Stimulated activated CD4-positive, alpha-beta T cell treated with anti-CD3 and anti-CD28 coated beads, Interleukin-15, amount 100 ng/mL, for 24 hours (primary cell): ENCODE measurements around the gene CHST8.

Experiments used
- DNase-seq: peaks from one replicate; pipeline ENCODE4 v3.0.0-alpha.2; 2020

CHST8 gene

DNA sequence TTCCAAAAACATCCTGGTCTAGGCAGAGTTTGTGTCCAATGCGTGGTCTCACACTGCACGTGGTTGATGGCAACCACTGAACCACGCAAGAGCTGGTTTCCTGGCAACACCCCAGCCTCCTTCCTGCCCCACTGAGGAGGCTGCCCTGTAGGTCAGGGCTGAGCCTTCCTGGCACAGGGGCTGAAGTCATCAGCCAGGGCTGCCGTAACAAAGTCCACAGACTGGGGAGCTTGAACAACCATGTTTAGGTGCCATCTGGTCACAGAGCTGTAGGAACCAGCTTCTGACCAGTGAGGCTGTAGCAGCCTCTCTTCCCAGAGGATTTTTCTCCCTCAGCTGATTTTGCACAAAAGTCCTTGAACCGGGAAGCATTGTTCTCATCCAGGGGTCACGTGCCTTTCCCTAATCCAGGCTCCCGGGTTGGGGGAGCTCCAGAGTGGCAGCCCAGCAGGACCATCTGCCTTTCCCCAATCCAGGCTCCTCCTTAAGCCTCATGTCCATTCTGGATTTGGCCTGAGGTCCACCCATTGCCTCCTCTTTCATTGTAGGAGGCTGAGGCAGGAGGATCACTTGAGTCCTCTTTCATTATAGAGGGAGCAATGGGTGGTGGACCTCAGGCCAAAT lies 53.9 kb downstream of the CHST8 start:
- DNase-seq = no peak

DNA sequence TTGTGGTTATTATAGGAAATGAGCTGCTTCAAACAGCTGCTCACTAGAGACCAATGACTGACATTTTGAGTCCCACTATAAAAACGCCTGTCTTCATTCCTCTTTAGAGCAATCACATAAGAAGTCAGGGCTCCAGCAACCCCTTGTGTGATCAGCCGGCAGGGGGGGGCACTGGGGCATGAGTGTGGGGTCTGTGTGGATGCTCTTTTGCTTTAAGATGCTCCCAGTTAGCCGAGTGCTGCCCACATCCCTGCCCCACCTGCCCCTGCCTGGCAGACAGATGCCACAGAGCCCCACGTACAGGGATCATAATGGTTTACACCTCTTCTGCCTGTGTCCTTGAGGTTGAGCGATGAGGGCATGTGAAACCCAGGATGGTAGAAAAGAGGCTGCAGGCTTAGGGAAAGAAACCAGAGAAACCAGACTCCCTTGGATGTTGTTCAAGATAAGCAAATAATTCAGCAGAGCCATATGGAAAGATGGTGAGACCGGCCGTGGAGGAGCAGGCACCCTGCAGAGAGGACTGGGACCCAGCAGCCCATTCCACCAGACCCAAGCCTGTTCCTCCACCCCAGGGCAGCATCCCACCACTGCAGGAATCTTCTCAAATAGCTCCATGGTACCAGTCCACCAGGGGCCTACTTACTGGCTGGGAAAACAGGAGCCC lies 55.4 kb downstream of the CHST8 start:
- no peak for DNase-seq

DNA sequence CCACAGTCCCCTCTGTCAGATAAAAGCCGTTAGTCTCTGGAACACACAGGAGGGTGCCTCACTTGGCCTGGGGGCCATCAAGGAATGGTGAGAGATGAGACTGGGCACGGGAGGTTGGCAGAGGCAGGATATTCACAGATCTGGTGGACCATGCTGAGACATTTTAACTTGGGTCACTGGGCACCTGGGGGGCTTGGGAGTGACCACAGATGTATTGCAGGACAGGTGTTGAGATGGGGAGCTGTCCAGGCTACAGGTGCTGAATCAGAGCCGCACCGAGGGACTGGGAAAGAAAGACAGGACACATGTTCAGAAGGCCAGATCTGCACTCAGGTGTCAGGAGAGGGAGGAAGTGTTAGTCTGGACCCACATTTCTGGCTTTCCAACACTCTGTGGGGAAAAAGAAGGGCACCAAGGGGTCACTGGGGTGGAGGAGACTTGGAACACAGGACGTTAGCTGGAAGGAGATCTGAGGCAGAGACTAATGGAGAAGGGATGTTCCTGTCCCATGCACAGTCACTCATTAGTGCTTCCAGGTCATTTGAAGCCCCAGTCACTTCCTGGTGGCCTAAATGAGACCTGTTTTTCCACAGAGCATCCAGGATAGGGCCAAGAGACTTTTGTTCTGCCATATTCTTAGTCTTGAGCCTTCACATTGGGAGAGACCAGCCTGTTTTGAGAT lies 56.1 kb downstream of the CHST8 start:
- no peak for DNase-seq

DNA sequence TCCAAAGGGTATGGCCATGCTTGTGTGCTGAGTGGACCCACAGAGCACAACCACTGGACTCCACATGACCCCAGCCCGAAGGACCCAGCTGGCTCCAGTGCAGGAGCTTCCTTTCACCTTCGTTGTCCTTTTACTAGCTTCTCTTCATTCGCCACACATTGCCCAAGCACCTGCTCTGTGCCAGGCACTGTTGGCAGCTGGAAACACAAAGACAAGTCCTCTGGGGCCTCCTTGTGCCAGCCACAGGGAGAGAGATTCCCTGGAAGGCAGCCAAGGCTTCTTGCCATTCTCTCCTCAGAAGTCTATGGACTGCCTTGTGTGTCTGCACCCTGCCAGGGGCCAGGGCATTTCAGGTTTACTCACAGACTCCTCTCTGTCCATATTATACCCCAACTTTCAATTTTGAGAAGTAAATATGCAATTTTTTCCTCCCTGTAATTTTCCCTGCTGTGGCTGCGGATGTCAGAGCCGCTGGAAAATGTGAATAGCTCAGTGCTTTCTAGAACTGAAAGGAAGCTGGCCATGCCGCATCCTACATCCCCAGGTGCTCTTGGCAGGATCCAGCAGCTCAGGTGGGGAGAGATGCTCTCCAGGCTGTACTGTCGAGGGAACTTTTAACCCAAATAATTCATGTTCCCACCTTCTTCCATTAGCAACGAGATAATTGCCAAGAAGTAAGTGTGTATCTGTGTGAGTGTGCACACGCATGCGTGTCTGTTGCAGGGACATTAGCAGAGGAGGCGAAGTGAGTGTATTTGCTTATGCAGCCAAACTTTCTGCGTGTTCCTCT lies 57.2 kb downstream of the CHST8 start:
- DNase-seq = no peak

DNA sequence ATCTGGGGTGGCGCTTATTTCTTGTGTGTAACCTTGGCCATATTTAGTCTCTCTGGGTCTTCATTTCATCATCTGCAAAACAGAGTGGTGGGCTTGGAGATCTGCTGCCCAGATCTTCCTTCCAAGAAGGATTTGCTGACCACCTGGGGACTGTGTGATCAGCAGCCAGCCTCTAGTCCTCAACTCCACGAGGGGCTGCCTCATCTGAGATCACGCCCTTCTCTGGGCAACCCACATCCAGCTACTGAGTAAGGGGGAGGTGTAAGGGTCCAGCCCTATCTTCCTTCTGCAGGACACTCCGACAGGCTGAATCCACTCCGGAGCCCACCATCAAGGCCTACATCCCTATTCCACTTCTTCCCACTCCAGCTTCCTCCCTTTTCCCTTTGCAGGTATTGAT lies 57.9 kb downstream of the CHST8 start:
- no peak for DNase-seq

DNA sequence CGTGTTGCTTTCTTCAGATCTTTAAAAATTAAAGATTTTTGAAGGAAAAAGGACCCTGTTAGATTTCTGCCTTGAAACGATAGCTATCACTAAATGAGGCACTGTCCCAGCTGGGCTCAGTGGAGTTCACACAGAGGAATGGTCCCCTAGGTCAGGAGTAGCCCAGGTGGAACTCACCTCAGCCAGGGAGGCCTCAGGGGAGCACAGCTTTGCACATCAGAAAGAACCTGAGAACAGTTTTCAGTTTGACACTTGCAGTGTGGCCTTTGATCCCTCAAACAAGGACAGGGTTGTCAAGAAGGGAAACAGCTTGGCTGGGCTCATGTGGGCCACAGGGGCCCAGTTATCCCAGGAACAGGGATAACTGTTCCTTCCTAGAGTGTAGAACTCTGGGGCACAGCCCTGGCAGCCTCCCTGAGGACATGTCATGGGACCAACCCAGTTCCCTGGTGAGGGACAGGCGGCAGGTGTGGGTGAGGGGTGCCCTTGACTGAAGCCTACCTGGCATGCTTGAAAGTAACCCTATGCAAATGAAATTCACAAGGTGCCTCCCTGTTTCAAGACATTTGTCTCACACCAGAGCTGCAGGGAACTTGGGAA lies 59.4 kb downstream of the CHST8 start:
- no peak for DNase-seq

DNA sequence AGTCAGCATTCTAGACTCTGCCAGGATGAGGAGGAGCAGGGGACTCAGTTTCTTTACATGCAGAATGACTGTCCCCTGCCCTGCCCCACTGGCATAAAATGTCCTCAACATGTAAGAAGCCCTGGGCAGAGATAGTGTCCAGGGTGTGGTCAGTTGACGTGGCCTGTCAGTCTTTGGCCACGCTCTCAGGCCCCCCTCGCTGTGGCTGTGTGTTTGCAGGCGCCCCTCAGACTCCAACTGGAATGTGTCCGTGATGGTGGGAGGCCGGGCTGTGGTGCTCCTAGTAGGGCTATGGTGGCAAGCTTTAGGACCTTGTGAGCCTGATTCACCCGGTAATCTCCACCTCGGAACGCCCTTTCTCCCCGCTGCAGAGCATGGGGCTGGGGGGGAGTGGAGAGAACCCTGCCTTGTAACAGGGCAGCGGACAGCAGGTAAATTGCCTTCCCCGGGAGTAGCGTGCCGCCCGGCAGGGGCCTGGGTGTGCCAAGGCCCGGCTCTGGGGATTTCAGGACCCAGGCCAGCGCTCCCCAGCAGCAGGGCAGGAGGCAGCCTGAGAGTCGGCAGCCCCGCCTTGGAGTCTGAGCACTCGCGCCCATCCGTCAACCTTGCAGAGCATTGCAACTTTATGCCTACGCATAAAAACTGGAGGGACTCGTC lies 62.3 kb downstream of the CHST8 start:
- DNase-seq = peak; percentile 13

DNA sequence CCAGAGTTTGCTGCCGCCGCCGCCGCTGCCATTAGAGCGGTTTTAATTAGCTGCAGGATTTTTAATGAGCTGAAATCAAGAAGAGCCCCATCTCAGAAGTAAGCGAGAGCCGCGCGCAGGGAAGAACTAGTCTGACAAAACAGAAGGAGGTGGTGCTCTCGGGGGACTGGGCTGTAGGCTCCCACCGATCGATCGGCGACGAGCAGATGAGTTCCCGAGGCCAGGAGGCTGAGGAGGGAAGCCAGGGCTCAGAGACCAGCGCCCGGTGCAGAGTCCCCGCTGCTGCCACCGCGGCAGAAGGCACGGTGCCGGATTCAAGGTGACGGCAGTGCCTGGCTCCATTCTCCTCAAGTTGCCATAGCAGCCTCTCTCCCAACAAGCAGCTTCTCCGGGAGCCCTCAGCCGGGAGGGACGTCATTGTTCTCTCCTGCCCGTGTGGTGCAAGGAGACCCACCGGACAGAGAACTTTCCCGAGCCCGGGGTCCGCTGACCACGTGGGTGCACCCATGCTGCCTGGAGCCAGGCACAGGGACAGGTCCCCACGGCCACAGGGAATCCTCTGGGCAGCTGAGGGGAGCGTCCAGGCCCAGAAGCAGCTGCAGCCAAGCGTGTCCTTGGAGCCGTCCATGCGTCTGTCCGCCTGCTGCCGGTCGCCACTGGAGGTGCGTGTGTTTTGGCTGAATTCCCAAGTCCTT lies 62.9 kb downstream of the CHST8 start:
- no peak for DNase-seq

DNA sequence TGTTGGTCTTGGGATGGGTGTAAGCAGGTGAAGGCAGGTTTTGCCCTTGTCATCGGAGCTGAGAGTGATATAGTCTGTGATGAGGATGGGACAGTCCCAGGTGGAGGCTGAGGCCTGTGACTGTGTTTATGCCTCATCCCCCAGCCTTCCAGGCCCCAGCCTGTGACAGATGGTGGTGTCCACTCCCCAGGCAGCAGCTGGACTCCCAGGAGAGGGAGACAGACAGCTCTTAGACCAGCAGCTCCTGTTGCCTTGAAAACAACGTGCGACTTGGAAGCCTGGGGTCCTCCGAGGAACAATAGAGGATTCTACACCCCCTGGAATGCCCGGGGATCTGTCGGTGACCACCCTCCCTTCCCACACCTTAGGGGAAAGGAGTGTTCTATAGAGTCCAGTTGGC lies 63.8 kb downstream of the CHST8 start:
- DNase-seq = no peak

DNA sequence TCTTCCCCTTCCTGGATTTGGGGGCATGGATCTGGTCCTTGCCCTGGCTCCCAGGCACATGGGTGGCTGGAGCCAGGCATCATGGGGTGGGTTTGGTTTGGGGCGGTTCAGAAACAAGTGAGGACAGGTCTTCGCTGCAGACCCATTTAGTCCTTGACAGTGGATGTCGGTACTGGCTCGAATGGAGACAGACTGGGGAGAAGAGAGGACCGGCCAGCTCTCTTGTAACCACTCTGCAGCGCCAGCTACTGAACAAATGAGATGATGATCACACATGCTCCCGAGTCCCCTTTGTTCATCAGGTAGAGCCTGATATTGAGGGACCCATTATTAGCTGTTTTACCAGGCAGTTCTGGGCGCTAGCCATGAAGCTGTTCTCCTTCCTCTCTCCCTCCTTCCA lies 64.5 kb downstream of the CHST8 start:
- no peak for DNase-seq

DNA sequence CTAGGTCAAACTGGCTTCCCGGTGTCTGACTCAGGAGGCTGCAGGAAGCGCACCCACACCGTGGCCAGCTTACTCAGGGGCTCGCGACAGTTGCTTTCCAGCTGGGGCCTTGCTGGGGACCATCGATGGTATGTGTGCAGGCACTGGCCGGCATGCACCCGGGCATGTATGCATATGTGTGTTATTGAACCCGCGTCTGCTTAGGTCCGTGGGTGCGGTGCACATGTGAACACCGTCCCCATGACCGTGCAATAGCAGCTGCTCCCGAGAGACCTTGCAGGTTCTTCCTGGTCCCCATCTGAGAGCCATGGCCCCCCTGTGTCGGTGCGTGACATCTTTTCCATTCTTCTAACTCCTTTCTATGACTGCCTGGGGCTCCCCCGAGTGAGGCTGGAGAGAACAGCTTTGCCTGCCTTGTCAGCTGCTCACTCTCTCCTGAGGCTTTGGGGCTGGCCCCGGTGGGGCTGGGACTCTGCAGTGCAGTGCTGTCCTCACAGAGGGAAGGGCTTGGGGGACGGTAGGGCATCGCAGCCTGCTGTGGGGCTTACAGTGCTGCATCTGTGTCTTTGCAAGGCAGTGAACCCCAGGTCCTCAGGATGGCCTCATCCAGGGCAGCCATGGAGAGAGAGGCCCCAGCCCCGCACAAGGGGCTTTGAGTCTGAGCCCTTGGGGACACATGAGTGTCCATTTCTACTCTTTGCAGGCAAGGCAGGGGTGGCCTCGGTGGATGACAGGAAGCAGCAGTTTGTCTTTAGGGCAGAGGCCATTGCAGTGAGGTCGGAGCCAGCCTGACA lies 65.1 kb downstream of the CHST8 start:
- DNase-seq = no peak

DNA sequence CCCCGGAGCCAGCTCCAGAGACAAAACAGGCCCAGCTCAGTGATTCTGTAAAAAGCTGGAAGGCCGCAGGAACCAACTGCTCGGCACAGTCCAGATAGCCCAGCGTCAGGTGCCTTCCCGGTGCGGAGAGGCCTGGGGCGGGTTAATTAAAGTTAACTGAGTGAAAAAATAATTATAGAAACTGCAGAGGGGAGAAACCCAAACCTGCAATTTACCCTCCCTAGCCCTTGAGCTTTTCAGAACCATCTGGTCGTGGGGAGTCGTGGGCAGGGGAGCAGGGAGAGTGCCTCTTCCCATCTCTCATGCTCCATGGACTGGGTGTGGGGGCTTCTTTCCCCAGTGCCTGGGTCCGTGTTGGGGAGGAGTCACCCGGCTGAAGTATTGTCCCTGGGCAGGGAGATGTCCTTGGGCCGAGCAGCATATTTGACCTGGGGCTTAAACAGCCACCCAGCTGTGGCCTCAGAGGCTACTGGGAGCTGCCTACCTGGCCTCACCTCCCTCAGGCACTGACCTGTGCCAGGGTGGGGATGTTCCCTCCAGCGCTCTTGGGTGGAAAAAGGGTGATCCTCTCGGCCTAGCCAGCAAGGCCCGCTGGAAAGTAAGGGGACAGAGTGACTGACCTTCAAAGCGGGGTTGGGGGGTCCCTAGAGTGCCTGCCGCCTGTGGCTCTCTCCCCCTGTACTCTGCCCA lies 65.9 kb downstream of the CHST8 start:
- no peak for DNase-seq

DNA sequence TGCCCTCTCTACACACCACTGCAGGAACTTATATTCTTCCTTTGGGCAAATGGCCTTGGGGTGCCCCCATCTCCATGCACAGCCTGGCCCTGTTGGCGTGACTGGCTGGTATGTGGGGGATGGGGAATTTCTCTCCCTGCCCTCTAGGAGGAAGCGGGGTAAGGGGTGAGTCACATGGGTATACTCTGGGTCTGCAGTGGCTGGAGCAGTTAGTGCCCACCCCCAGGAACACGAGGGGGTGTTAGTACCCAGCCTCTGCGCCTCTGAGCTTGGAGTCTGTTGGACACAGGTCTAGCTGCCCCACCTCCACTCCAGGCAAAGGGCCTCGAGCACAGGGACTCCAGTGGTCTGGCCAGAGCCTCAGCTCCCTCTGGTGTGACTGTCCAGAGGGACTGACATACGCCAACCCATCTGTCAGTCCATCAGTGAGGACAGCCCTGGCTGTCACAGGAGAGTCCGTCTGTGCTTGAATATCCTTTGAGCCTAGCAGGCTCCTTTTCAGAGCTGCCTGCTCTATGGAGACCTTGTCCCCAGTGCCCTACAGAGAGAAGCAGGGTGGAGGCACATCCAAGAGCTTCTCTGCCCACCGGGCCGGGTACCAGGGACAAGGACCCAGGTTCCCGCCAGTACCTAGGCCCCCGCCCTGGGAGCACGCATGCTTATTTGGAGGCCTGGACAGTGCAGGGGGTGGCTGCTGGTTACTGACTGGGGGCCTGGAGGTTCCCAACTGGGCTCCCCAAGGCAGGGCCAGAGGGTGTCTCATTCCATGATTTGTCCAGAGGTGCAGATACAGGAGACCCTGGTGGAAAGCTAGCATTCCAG lies 66.6 kb downstream of the CHST8 start:
- no peak for DNase-seq

DNA sequence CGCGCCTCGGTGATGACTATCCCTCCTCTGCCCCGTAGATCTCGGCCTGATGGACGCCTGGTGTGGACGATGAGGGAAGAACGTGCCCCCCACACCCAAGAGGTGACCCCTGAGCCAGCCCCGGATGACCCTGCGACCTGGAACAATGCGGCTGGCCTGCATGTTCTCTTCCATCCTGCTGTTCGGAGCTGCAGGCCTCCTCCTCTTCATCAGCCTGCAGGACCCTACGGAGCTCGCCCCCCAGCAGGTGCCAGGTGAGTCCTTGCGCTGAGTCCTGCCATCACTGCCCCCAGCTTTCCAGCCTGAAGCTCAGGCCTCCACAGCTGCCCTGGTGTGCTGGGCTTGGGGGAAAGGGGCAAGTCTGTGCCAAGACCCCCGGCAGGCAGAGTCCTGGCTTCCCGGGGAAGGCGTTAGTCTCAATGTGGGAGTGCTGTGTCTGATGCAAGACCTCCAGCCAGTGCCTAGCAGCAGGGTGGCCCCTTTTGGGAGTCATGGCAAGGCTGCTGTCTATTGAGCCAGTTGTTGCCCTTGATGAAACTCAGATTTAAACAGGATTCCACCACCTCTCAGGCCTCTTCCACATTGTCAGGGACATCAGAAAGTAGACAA lies 67.5 kb downstream of the CHST8 start:
- DNase-seq = no peak

DNA sequence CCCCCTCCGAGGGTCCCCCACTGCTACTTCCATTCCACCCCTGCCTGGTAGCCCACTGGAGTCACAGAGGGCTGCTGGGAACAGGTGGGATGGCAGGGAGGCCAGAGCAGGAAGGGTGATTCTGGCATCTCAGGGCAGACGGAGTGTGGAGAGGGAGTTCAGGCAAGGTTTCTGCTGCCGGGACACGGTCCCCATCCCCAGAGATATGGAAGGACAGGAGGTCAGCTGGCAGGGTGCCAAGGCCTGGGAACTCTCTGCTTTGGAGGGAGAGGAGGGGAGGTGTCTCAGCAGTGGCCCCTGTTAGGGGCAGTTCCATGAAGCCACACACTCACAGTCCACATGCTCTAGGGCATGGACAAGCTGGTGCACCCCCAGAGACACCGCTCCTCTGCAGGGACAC lies 68.1 kb downstream of the CHST8 start:
- DNase-seq = no peak

DNA sequence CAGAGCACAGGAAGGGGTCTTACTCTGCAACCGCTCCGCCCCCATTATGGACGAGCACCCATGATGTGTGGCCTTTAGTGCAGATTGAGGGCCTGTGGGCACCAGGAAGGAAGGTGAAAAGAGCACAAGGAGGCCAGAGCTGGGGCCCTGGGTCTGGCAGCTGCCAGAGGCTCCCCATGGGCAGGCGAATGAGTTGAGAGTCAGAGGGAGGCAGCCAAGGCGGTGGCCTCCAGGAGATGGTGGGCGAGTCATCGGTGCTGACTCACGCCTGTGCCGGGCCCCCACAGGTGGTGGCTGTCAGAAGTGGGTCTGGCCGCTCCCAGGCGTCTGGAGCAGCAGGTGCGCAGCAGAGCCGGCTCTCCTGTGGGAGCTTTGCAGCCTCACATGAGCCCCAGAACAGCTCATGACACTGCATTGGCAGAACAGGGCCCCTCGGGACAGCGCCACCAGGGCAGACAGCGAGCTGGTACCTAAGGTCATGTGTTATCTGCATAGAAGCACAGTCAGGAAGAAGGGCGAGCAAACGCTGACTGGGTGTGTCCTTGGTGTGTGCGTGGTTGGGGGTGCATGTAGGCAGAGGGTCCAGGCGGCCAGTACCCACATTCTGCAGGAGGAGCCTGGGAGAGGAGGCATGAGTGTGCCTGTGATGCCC lies 68.8 kb downstream of the CHST8 start:
- no peak for DNase-seq

DNA sequence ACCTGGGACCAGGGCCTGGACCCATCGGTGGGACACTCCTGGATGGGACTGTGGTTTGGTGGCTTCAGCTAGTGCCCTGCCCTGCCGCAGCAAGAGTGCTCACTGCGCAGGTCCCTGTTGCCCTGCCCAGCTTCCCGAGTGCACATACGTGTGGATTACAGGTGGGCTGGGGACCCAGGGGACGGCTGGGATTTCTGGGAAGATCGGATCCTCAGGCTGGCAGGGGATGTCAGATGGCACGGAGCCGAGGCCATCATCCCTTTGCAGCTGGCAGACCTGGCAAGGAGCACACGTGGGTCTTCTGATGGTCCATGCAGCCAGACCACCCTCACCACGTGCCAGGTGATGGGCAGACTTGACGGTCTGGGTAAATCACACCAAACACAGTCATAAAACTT lies 69.3 kb downstream of the CHST8 start:
- no peak for DNase-seq

DNA sequence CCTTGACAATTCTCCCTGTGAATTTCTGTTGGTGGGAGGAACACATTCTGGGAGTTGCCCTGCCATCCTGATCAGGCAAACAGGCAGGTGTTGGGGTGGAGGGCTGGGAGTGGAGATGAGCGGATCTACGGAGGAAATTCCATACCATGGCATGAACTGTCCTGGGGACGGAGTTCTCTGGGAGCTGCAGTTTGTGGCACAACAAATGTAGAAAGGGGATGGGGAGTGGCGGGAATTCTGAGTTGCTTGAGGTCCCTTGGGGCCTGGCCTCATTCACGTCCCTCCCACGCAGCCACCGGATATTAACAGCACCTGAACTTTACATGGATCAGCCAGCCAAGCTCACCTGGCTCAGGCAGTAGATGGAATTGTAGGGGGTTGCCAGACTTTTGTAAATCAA lies 70.0 kb downstream of the CHST8 start:
- no peak for DNase-seq

DNA sequence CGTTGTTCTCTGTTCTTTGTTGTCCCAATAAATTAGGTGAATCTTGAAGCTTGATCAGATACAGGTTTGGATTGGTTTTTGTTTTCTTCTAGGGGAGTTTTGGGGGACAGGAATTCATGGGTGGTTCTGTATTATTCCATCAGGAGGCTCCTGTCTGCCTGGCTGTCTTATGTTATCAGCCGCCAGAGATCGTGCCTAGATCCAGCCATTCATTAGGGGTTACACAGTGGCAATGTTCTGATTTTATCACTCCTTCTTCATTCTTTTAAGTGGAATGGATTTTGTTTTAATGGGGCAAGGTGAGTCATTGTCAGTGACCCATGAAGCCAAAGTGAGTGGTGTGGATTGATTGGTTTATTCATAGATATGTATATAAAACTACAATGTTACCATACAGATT lies 71.9 kb downstream of the CHST8 start:
- no peak for DNase-seq
